IPS DF 19.7 (cell line): ENCODE measurements around the gene USP37.
A peak's percentile ranks its signal among the peaks of the same experiment; 100 is the strongest.
"Not testable (repeated sequence)": the region's sequence is repeated elsewhere in the genome, so short reads cannot be mapped to it uniquely, and the experiment has no call there.

ENCODE experiments used
- DNase-seq: peaks from one replicate; pipeline ENCODE4 v3.0.0-alpha.2; 2013; ENCODE audit warnings: low read depth, low spot score

The USP37 gene

DNA sequence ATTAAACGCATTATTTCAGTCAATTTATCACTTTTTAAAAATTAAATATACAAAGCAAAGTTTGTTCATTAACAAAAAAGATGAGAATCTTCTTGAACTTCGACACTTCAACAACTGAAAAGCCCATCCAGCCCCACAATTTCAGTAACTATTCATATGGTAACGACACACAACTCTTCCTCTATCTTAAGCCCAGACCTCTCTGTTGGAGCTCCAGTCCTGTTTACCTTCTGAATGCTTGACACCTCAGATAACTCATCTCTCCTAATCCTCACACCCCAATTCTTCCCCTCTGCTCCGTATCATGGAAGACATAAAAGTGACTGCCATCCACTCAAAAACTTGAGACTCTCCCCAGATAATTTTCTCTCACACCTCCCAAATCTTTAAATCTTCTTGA lies 12.6 kb downstream of the USP37 start:
- peak; percentile 38 for DNase-seq

DNA sequence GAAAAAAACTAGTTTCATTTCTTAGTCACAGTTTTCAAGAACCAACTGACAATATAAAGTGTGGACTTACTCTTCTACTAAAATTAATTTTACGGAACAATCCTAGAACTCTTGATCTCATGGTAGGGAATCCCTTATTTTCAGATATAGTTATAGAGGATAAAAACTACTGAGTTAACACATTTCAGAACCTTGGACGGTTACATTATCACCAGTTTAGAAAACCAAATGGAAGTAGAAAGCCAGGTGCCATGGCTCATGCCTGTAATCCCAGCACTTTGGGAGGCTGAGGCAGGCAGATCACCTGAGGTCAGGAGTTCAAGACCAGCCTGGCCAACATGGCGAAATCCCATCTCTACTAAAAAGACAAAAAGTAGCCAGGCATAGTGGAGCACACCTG lies 13.9 kb downstream of the USP37 start:
- not testable (repeated sequence) for DNase-seq

DNA sequence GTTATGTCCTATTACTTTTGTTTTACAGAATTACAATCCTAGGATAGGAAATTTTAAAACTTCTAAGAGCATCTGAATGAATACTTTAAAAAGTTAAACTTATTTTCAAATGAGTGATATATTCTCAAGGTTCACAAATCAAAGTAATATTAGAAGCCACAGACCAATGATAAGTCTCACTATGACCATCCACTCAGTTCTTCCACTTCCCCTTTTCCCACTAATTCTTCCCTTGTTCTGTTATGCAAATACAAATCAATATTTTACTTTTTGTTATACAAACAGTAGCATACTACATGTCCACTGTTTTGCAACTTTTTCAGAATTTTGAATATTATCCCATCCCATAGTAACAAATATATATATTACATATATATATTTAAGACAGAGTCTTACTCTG lies 20.2 kb downstream of the USP37 start:
- no peak for DNase-seq

DNA sequence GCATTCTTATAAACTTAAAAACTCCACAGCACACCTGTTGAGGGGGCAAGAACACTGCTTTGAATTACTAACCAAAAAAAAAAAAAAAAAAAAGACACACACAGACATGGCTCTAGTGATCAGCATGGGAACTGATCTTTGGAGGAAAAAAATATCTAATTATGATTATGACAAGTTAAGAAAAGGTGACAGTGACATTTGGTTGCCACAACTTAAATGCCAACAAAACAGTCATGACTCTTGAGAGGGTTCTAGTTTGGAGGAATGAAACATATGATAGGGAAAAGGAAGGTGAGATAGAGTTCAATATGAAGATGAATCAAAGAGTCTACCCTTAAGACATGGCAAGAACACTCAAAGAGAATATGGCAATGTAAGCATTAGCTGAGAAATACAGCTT lies 20.6 kb downstream of the USP37 start:
- no peak for DNase-seq

DNA sequence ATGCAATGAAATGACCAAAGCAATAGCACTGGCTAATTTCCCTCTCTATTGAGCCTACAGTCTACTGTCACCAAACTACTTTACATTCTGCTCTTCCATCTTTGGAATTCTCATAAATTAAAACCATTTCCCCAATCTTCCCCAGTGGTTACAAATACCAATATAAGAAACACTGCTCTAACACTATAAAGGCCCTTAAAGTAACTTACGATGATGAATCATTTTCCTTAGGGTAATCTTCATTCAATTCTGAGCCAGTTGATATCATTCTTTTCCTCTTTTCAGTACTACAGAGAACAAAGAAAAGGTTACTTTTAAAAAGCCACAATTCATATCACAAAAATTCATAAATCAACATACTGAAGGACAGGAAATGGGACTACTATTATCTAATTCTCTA lies 22.1 kb downstream of the USP37 start:
- DNase-seq, result no peak

DNA sequence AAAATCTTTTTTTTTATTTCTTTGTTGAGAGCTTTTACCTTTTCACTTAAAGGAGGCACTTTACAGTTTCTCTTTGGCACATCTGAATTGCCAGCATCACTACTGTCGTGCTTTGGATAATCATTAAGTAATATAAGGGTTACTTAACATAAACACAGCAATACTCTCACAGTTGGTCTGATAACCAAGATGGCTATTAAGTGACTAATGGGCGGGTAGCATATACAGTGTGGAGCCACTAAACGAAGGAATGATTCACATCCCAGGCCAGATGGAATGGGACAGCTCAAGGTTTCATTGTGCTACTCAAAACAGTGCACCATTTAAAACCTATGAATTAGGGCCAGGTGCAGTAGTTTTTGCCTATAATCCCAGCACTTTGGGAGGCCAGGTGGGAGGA lies 28.1 kb downstream of the USP37 start:
- DNase-seq, result no peak

DNA sequence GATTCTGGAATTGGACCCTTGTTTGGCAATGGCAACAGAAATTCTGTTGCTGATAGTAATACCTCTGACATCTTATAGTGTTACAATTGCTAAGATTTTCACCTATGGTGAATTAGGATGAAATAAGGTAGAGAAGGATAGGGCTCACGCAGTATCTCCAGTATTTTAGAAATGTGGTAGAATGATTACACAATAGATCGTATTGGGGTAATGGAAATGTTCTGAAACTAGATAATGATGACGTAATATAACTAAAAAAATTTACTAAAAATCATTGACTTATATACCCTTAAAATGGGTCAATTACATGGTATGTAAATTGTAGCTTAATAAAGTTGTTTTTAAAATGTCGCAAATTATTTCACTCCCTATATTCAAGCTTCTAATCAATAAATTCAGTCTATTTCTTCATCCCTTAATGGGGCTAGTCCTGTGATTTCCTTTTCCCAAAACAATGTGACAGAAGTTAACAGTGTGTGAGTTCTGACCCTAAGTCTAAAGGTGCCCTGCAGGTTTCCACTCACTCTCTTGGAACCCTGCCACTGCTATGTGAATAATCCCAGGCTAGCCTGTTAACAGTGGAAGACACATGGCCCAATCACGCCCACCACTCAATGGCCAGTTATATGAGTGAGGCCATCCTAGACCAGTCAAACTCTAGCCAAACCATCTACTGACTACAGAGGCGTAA lies 31.2 kb downstream of the USP37 start:
- no peak for DNase-seq

DNA sequence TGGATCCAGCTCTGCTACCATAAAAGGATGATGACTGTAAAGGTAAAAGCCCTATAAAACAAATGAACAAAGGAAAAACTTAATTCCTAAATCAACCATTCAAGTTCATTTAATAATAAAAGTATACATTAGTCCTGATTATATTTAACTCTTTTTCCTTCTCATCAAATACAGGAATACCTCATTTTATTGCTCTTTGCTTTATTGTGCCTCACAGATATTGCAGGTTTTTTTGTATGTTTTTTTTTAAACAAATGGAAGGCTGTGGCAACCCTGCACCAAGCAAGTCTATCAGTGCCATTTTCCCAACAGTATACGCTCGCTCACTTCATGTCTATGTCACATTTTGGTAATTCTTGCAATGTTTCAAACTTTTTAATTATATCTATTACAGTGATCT lies 38.2 kb downstream of the USP37 start:
- DNase-seq, result no peak

DNA sequence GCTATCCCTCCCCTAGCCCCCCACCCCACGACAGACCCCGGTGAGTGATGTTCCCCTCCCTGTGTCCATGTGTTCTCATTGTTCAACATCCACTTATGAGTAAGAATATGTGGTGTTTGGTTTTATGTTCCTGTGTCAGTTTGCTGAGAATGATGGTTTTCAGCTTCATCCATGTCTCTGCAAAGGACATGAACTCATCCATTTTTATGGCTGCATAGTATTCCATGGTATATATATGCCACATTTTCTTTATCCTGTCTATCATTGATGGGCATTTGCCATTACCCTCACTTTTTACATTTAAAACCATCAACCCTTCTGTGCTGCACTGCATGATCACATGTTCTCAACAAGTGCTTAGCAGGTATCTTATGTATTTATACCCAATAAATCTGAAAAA lies 39.7 kb downstream of the USP37 start:
- DNase-seq, result not testable (repeated sequence)

DNA sequence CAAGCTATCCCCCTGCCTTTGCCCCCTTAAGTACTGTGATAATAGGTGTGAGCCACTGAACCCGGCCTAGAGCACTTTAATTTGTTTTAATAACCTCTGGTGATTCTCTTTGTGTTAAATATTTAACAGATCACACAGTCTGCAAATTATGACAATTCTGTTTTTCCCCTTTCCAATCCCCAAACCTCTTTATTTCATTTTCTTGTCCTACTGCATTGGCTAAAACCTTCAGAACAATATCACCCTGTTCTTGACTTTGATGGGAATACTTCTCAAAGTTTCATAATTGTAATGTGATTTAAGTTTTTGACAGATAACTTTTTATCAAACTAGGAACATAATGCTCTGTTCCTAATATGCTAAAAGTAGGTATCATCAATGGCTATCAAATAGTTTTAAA lies 44.5 kb downstream of the USP37 start:
- no peak for DNase-seq

DNA sequence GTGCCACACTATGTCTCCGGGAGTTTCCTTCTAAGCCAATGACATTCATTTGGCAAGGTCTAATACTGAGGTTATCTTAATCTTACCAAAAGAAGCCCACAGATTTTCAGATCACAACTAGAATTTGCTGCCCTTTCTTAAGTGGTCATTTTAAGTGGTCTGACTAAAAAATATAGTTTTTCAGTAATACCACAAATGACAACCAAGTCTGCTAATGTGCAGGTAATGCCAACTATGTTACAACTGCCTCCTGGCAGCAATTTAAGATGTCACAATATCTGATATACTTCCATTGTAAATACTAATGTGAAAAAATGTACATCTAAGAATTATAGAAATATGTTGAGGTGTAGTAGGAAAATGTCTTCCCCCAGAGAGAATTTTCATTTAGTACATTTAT lies 49.3 kb downstream of the USP37 start:
- DNase-seq, result no peak

DNA sequence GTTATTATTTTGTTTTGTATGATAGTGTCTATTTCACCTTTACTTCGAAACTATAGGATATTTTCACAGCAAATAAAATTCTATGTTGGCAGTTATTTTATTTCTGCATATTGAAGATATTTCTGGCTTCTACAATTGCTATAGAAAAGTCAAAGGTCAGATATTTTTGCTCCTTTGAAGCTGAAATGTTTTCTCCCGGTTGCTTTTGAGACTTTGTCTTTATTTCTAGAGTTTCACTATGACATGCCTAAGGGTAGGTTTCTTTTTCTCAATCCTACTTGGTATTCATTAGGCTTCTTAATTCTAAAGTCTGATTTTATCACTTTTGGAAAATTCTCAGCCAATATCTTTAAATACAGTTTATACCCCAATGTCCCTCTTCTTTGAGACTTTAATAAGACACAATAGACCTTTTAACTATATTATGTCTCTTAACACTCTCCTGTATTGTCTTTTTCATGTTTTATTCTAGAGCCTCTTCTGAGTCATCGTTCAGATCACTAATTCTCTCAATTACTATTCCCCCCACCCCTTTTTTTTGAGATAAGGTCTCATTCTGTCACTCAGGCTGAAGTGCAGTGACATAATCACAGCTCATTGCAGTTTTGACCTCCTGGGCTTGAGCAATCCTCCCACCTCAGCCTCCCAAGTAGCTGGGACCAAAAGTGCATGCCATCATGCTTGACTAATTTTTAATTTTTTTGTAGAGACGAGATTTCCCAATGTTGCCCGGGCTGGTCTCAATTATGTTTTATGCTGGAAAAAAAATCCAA lies 50.5 kb downstream of the USP37 start:
- DNase-seq, result no peak

DNA sequence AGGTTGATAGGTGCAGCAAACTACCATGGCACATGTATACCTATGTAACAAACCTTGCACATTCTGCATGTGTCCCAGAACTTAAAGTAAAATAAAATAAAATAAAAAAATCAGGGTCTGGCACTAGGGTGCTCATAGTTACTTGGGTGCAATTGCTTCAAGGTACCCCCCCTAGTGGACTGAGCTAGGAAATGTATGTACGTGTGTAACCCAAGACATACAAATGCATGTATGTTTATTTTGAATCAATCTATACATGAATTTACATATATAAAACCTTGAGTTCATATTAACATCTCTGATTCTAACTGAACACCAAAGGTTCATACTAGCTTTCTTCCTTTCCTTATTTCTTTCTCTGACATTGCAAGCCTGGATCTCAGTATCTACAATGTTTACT lies 51.5 kb downstream of the USP37 start:
- no peak for DNase-seq

DNA sequence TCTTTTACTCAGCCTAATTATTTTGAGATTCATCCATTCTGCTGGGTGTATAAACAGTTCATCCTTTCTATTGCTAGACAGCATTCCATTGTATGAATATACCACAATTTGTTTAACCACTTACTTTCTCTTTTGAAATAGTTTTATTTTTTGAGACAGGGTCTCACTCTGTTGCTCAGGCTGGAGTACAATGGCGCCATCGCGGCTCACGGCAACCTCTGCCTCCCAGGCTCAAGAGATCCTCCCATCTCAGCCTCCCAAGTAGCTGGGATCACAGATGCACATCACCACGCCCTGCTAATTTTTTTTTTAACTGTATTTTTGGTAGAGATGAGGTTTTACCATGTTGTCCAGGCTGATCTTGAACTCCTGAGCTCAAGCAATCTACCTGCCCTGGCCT lies 54.5 kb downstream of the USP37 start:
- no peak for DNase-seq

DNA sequence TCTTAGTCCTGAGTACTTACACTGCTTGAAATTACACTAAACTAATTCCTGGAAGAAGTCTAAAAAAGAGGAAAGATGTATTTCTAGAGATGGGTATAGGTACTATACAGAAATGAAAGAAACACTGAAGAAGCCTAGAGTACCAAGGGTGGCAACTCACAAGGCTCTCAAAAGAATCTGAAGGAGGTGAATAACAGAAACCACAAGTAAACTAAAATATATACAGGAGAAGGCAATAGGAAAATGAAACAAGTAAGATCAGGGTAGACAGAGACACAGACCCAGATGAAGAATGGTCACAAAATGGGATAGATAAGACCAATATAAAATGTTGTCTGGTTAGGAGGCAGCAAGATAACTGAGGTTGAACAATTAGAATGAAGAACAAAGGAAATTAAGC lies 59.9 kb downstream of the USP37 start:
- no peak for DNase-seq

DNA sequence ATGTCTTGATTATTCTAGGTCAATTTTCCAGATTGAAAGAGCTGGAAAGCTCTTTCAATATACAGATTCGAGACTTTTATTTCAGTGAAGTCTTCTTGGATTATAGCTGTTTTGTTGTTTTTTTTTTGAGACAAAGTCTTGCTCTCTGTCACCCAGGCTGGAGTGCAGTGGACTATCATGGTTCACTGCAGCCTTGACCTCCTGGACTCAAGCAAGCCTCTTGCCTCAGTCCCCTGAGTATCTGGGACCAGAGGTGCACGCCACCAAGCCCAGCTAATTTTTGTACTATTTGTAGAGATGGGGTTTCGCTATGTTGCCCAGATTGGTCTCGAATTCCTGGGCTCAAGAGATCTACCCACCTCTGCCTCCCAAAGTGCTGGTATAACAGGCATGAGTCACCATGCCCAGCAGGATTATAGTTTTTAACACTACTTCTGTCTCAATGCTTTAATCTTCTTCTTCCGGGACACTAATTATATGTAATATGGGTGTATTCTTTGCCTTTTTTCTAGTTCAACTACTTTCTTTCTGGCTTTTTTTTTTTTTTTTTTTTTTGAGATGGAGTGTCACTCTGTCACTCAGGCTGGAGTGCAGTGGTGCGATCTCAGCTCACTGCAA lies 62.3 kb downstream of the USP37 start:
- DNase-seq, result no peak

DNA sequence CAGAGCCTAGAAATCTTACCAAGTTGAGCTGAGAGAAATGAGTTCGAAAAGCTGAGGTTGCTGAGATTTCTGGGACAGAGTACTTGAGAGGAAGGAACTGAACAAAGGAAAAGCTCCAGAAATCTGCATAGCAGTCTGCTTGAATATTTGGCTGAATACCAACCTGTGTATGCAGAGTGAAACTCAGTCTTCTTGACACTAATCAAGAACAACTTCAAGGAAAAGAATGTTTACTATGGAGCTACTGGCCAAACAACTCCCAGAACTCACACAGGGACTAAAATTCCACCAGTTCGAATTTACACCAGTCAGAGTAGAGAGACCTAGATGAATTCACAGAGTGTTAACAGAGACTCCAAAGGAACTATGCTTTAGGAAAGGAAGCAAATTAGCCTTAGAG lies 66.5 kb downstream of the USP37 start:
- peak; percentile 47 for DNase-seq

DNA sequence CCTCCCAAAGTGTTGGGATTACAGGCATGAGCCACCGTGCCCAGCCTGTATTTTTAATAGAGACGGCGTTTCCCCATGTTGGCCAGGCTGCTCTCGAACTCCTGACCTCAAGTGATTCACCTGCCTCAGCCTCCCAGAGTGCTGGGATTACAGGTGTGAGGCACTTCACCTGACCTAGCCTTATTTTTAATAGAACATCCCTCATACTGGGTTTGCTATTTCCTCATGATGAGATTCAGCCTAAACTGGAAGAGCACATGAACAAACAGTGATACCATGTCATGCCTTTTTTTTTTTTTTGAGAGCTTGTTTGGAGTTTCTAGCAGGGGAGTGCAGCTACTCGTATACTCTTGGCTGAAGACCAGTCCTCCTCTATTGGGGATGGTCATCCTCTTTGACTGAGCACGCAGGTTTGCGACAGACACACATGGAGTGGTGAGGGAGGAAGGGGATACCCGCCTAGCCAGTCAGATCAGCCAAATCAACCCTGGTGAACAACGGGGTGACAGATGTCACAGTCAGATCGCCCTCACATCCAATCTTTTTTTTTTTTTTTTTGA lies 67.6 kb downstream of the USP37 start:
- no peak for DNase-seq

DNA sequence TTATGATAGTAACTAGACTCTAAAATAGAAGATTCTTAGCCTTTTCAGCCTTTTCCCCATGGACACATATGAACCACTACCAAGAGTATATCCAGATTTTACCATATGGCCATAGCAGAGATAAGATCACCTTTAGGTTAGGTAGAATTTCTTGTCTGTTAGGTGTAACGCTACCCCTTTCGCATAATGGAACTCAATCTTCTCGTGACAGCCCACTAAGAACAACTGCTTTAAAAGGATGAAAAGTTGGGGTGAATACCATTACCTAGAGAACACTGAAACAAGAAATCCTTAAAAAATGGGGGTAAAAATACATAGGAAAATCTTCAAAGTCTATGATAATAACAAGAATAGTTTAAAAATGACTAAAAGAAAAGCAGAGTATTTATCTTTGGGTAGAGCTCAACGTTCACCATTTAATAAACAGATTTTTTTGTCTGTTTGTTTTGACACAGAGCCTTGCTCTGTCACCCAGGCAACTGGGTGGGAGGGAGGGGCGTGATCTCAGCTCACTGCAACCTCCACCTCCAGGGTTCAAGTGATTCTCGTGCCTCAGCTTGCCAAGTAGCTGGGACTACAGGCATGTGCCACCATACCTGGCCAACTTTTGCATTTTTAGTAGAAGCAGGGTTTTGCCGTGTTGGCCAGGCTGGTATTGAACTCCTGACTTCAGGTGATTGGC lies 82.0 kb downstream of the USP37 start:
- DNase-seq, result no peak

DNA sequence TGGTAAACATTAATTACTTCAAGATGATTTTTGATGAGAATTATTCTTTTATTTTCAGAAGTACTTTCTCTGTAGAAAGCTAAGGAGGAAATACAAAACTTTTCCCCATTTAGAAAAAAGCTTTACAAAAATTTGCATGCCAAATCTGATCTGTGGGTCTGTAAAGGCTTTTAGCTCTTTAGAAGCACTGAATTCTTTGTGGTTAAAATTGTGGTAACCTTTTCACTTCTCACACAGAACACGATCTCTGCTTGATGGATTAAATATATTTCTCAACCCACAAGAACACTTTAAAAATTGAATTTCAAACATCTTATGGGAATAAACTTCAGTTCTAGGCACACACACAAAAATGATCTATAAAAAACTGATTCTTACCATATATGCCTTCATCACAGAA lies 85.5 kb downstream of the USP37 start:
- DNase-seq, result no peak

DNA sequence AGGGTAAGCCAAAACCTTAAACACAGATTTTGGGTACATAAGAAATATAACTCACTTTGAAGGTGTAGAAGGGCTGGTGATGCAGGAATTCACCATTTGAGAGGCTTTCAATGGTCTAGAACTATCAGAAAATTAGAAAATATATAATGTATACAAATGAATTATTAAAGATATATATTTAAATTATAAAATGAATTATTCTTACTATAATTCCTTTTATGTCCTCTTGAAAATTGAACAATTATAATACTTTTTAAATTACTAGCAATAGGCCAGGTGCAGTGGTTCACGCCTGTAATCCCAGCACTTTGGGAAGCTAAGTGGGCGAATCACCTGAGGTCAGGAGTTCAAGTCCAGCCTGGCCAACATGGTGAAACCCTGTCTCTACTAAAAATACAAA lies 88.6 kb downstream of the USP37 start:
- DNase-seq, result no peak

DNA sequence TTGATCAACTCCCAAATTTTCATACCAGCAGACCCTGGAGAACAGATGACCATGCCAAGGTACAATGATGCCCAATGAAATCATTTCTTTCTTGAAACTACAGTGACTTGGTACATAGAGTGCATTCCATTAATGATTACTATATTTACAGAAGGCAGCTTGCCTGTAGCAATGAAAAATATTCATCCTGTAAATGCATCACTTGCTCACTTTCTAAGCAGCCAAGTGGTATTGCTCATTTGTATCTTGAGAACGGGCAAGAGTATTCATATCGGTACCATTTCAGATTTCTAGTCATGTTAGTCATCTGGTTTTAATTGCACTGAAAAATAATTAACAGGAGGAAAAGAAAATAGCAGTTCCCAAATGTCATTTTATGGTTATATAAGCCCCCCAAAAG lies 89.6 kb downstream of the USP37 start:
- no peak for DNase-seq
